ENCODE measurements around the gene NTM.

- no peak for TF ChIP-seq EZH2 (IDR thresholded peaks at IDR 0.05; ENCODE audit: insufficient read depth, poor library complexity, severe bottlenecking)
- TF ChIP-seq EZH2phosphoT487 (IDR thresholded peaks at IDR 0.05; ENCODE audit: insufficient read depth, low read depth), result no peak
These were observed 982.8 kb downstream of the NTM start for GRCh38 chr11:132353255-132353654.

Data from GM23248 (cell line).